HepG2 (cell line): ENCODE results near the gene PIANP. TPM values are rescaled to one million over a fixed set of nuclear protein-coding genes. Genes with fewer than 3 reads are reported as not detected.

ENCODE experiments used
- FLYWCH1 ChIP-seq: sonication (generic); formaldehyde crosslinking; IDR thresholded peaks from 2 replicates; pipeline ENCODE4 v1.8.1; 2023; ENCODE audit warnings: mild to moderate bottlenecking, missing genetic modification reagents
- HHEX ChIP-seq: IDR thresholded peaks from 2 replicates; pipeline ENCODE4 v1.6.1; 2016; ENCODE audit warnings: control low read depth
- MAFF ChIP-seq: IDR thresholded peaks from 2 replicates; pipeline ENCODE4 v1.6.1; 2011; ENCODE audit warnings: low read depth, low read length, improper control_type of control experiment
- SIN3B ChIP-seq: fragments of 150-350 bp; IDR thresholded peaks from 2 replicates; pipeline ENCODE4 v1.6.1; 2014; ENCODE audit warnings: low read length
- THAP11 ChIP-seq: IDR thresholded peaks from 2 replicates; pipeline ENCODE4 v1.6.1; 2016; ENCODE audit warnings: missing biosample characterization, missing genetic modification reagents
- THYN1 ChIP-seq: sonication (generic); formaldehyde crosslinking; IDR thresholded peaks from 2 replicates; pipeline ENCODE4 v1.8.1; 2023; ENCODE audit warnings: low read depth, mild to moderate bottlenecking, moderate library complexity, missing genetic modification reagents, borderline replicate concordance
- ZBTB7B ChIP-seq: sonication (generic); formaldehyde crosslinking; IDR thresholded peaks from 2 replicates; pipeline ENCODE4 v1.4.0; 2020; ENCODE audit warnings: missing genetic modification reagents
- ZNF589 ChIP-seq: sonication (generic); formaldehyde crosslinking; conservative IDR thresholded peaks from 2 replicates; pipeline ENCODE4 v1.8.0; 2022; ENCODE audit warnings: mild to moderate bottlenecking, moderate library complexity, missing genetic modification reagents
- ZNF7 ChIP-seq: IDR thresholded peaks from 2 replicates; pipeline ENCODE4 v1.6.1; 2016; ENCODE audit warnings: missing biosample characterization, missing genetic modification reagents
- ZZZ3 ChIP-seq: sonication (generic); formaldehyde crosslinking; IDR thresholded peaks from 2 replicates; pipeline ENCODE4 v1.4.0; 2020; ENCODE audit warnings: missing genetic modification reagents, mild to moderate bottlenecking, borderline replicate concordance
- polyA plus RNA-seq, 8 experiments: library from polyadenylated mRNA; depleted of rRNA in 3 of 8; stranded (reverse) in 7 of 8; unstranded in 1 of 8; fragments of >200 nt; fragmentation: Illumina TruSeq in 4 of 8; extraction: Trizol in 4 of 8; gene quantifications; 2 replicates each; pipeline versions ENCODE4 v1.2.1 to v1.2.3, GENCODE V29; 2011 to 2016; ENCODE audit warnings: low read depth in 4 of 8, missing spikeins in 1 of 8, mixed read lengths in 1 of 8; ENCODE audit not compliant: insufficient read depth in 1 of 8
- total RNA-seq, 5 experiments: library from RNA; depleted of rRNA; stranded (reverse); fragments of >200 nt; fragmentation: Illumina TruSeq; extraction: Trizol; gene quantifications; 2 replicates each; pipeline ENCODE4 v1.2.3, GENCODE V29; 2016; ENCODE audit warnings: low read depth in 1 of 5
- TF ChIP-seq, protein P1 (sequence below): sonication (generic); formaldehyde crosslinking; IDR thresholded peaks from 2 replicates; pipeline ENCODE4 v1.9.0; 2021; ENCODE audit warnings: missing genetic modification reagents, borderline replicate concordance
- TF ChIP-seq, protein P2 (sequence below): sonication (generic); formaldehyde crosslinking; IDR thresholded peaks from 2 replicates; pipeline ENCODE4 v1.4.0; 2020; ENCODE audit warnings: missing genetic modification reagents
- TF ChIP-seq, protein P3 (sequence below): sonication (generic); formaldehyde crosslinking; IDR thresholded peaks from 2 replicates; pipeline ENCODE4 v1.4.0; 2020; ENCODE audit warnings: missing genetic modification reagents
- TF ChIP-seq, protein P4 (sequence below): sonication (generic); formaldehyde crosslinking; IDR thresholded peaks from 2 replicates; pipeline ENCODE4 v1.4.0; 2020; ENCODE audit warnings: mild to moderate bottlenecking, missing genetic modification reagents

PIANP gene
- total and polyA plus RNA-seq, 2 of the 13 experiments (the other 11 are each of a cell fraction or from before 2014, with no cell fraction given): not detected

DNA sequence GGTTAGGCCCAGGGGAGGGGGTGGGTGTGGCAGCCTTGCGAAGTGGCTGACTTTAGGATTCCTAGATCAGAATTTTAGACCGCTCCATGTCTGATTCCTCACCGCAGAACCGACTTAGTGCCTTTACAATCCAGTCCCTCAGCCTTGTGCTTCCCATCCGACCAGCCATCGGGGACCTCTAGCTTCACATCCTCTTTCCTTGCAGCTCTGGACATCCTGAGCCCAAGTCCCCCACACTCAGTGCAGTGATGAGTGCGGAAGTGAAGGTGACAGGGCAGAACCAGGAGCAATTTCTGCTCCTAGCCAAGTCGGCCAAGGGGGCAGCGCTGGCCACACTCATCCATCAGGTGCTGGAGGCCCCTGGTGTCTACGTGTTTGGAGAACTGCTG is 23.8 kb upstream of the PIANP start (continued):
- TF ChIP-seq, protein P1, sequence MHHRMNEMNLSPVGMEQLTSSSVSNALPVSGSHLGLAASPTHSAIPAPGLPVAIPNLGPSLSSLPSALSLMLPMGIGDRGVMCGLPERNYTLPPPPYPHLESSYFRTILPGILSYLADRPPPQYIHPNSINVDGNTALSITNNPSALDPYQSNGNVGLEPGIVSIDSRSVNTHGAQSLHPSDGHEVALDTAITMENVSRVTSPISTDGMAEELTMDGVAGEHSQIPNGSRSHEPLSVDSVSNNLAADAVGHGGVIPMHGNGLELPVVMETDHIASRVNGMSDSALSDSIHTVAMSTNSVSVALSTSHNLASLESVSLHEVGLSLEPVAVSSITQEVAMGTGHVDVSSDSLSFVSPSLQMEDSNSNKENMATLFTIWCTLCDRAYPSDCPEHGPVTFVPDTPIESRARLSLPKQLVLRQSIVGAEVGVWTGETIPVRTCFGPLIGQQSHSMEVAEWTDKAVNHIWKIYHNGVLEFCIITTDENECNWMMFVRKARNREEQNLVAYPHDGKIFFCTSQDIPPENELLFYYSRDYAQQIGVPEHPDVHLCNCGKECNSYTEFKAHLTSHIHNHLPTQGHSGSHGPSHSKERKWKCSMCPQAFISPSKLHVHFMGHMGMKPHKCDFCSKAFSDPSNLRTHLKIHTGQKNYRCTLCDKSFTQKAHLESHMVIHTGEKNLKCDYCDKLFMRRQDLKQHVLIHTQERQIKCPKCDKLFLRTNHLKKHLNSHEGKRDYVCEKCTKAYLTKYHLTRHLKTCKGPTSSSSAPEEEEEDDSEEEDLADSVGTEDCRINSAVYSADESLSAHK: no peak
- TF ChIP-seq, protein P2, sequence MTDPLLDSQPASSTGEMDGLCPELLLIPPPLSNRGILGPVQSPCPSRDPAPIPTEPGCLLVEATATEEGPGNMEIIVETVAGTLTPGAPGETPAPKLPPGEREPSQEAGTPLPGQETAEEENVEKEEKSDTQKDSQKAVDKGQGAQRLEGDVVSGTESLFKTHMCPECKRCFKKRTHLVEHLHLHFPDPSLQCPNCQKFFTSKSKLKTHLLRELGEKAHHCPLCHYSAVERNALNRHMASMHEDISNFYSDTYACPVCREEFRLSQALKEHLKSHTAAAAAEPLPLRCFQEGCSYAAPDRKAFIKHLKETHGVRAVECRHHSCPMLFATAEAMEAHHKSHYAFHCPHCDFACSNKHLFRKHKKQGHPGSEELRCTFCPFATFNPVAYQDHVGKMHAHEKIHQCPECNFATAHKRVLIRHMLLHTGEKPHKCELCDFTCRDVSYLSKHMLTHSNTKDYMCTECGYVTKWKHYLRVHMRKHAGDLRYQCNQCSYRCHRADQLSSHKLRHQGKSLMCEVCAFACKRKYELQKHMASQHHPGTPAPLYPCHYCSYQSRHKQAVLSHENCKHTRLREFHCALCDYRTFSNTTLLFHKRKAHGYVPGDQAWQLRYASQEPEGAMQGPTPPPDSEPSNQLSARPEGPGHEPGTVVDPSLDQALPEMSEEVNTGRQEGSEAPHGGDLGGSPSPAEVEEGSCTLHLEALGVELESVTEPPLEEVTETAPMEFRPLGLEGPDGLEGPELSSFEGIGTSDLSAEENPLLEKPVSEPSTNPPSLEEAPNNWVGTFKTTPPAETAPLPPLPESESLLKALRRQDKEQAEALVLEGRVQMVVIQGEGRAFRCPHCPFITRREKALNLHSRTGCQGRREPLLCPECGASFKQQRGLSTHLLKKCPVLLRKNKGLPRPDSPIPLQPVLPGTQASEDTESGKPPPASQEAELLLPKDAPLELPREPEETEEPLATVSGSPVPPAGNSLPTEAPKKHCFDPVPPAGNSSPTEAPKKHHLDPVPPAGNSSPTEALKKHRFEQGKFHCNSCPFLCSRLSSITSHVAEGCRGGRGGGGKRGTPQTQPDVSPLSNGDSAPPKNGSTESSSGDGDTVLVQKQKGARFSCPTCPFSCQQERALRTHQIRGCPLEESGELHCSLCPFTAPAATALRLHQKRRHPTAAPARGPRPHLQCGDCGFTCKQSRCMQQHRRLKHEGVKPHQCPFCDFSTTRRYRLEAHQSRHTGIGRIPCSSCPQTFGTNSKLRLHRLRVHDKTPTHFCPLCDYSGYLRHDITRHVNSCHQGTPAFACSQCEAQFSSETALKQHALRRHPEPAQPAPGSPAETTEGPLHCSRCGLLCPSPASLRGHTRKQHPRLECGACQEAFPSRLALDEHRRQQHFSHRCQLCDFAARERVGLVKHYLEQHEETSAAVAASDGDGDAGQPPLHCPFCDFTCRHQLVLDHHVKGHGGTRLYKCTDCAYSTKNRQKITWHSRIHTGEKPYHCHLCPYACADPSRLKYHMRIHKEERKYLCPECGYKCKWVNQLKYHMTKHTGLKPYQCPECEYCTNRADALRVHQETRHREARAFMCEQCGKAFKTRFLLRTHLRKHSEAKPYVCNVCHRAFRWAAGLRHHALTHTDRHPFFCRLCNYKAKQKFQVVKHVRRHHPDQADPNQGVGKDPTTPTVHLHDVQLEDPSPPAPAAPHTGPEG: no peak
- TF ChIP-seq SIN3B (no peak), MAFF (no peak), THYN1 (CRISPR knock-in tag) (no peak), FLYWCH1 (no peak), ZNF589 (CRISPR knock-in tag) (no peak), ZZZ3 (CRISPR knock-in tag) (no peak), HHEX (CRISPR knock-in tag) (no peak), ZNF7 (CRISPR knock-in tag) (no peak), THAP11 (CRISPR knock-in tag) (no peak), ZBTB7B (CRISPR knock-in tag) (no peak)
- TF ChIP-seq, protein P3, sequence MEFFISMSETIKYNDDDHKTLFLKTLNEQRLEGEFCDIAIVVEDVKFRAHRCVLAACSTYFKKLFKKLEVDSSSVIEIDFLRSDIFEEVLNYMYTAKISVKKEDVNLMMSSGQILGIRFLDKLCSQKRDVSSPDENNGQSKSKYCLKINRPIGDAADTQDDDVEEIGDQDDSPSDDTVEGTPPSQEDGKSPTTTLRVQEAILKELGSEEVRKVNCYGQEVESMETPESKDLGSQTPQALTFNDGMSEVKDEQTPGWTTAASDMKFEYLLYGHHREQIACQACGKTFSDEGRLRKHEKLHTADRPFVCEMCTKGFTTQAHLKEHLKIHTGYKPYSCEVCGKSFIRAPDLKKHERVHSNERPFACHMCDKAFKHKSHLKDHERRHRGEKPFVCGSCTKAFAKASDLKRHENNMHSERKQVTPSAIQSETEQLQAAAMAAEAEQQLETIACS (CRISPR knock-in tag): no peak
- TF ChIP-seq, protein P4, sequence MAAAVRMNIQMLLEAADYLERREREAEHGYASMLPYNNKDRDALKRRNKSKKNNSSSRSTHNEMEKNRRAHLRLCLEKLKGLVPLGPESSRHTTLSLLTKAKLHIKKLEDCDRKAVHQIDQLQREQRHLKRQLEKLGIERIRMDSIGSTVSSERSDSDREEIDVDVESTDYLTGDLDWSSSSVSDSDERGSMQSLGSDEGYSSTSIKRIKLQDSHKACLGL (CRISPR knock-in tag): peak; percentile 10; the same call in 1 of the 2 replicates
